GM12878 (cell line): Measurements from ENCODE around the gene MRPL39. TPM values are rescaled to one million over a fixed set of nuclear protein-coding genes. Genes with fewer than 3 reads are reported as not detected.

Experiments
- ATAC-seq: fragments of 200-7000 bp; cut with Tn5 transposase; 3 replicates; pipeline ENCODE4 v1.9.1; 2020; ENCODE audit warnings: mild to moderate bottlenecking, moderate library complexity
- BruUV-seq: library from RNA; stranded (reverse); fragments of 400-500 nt; replicated peaks from 2 replicates; lab custom pipeline; 2021; lab: Mats Ljungman, UMichigan
- CTCF ChIA-PET: fragments of 300-600 bp; sonication (Branson Sonifier 250); formaldehyde crosslinking; extraction: SDS; loops from one replicate; lab custom pipeline; 2021; ENCODE audit warnings: inconsistent platforms; lab: Yijun Ruan, JAX
- POLR2A ChIA-PET: fragments of 350-600 bp; formaldehyde crosslinking; extraction: SDS; loops from one replicate; lab custom pipeline; 2021; ENCODE audit warnings: inconsistent platforms; lab: Charles Lee
- RAD21 ChIA-PET: fragments of 300-600 bp; sonication (Branson Sonifier 250); formaldehyde crosslinking; loops from one replicate; lab custom pipeline; 2023; ENCODE audit warnings: antibody characterized with exemption; ENCODE audit not compliant: unreplicated experiment; lab: Charles Lee
- SMC1A ChIA-PET: fragments of 300-600 bp; sonication (Branson Sonifier 250); formaldehyde crosslinking; loops from one replicate; lab custom pipeline; 2023; ENCODE audit not compliant: unreplicated experiment, uncharacterized antibody; lab: Charles Lee
- DNase-seq: peaks from one replicate; pipeline ENCODE4 v3.0.0-alpha.2; 2011; ENCODE audit warnings: low read depth, low spot score
- FAIRE-seq: peaks from 3 replicates; lab custom pipeline; 2011; peaks lifted over from hg19 to GRCh38; lab: Jason Lieb, UNC
- H2AFZ ChIP-seq: 2 replicates; pipeline ENCODE4 v1.6.0; 2011; ENCODE audit warnings: low read depth, low read length, control low read depth; ENCODE audit not compliant: control insufficient read depth
- H3K27ac ChIP-seq: 2 replicates; pipeline ENCODE4 v1.5.1; 2011; ENCODE audit warnings: control low read depth; ENCODE audit not compliant: control insufficient read depth, insufficient read depth
- H3K27me3 ChIP-seq, 2 experiments: replicated peaks in 1 of 2; 2 replicates each; pipeline versions ENCODE4 v1.6.0 to v1.6.1; 2011; ENCODE audit warnings: low read length in 1 of 2; ENCODE audit not compliant: control insufficient read depth in 2 of 2, insufficient read depth in 2 of 2
- H3K36me3 ChIP-seq, 2 experiments: 2 replicates each; pipeline ENCODE4 v1.5.1; 2011; ENCODE audit warnings: low read length in 1 of 2; ENCODE audit not compliant: control insufficient read depth in 2 of 2, insufficient read depth in 2 of 2
- H3K4me1 ChIP-seq: 2 replicates; pipeline ENCODE4 v1.6.1; 2011; ENCODE audit warnings: mild to moderate bottlenecking, low read length, moderate library complexity, mixed read lengths; ENCODE audit not compliant: control insufficient read depth, insufficient read depth
- H3K4me2 ChIP-seq: 2 replicates; pipeline ENCODE4 v1.6.0; 2011; ENCODE audit warnings: control low read depth; ENCODE audit not compliant: control insufficient read depth, insufficient read depth
- H3K4me3 ChIP-seq: fragments of 200-600 bp; sonication (generic); 2 replicates; pipeline ENCODE4 v1.5.1; 2016
- H3K79me2 ChIP-seq: 2 replicates; pipeline ENCODE4 v1.6.0; 2011; ENCODE audit warnings: low read length; ENCODE audit not compliant: control insufficient read depth, insufficient read depth
- H3K9ac ChIP-seq: 2 replicates; pipeline ENCODE4 v1.8.0; 2011; ENCODE audit warnings: low read length, control low read depth, mixed read lengths; ENCODE audit not compliant: control insufficient read depth, insufficient read depth
- H3K9me3 ChIP-seq: replicated peaks from 3 replicates; pipeline ENCODE4 v1.5.1; 2011; ENCODE audit warnings: mild to moderate bottlenecking, low read length; ENCODE audit not compliant: control insufficient read depth, insufficient read depth
- H4K20me1 ChIP-seq: 2 replicates; pipeline ENCODE4 v1.6.0; 2011; ENCODE audit not compliant: control insufficient read depth, insufficient read depth
- BCL3 ChIP-seq: IDR thresholded peaks from 2 replicates; pipeline ENCODE4 v1.6.1; 2011; ENCODE audit warnings: borderline replicate concordance, low read depth, mild to moderate bottlenecking, moderate library complexity, low read length; ENCODE audit not compliant: insufficient read depth, poor library complexity, severe bottlenecking
- CBFB ChIP-seq: IDR thresholded peaks from 2 replicates; pipeline ENCODE4 v1.6.1; 2016; ENCODE audit warnings: antibody characterized with exemption, low read depth
- CEBPZ ChIP-seq: fragments of 150-350 bp; IDR thresholded peaks from 2 replicates; pipeline ENCODE4 v1.6.1; 2016; ENCODE audit warnings: low read depth, low read length
- CHD1 ChIP-seq: IDR thresholded peaks from 2 replicates; pipeline ENCODE4 v1.6.1; 2012; ENCODE audit warnings: low read depth, low read length, improper control_type of control experiment
- CREM ChIP-seq: IDR thresholded peaks from 2 replicates; pipeline ENCODE4 v1.6.1; 2014; ENCODE audit warnings: antibody characterized with exemption, low read depth
- E4F1 ChIP-seq: fragments of 450-650 bp; IDR thresholded peaks from 2 replicates; pipeline ENCODE4 v1.6.1; 2018; ENCODE audit warnings: borderline replicate concordance, mild to moderate bottlenecking; ENCODE audit not compliant: partially characterized antibody
- FOXM1 ChIP-seq: IDR thresholded peaks from 2 replicates; pipeline ENCODE4 v1.6.1; 2012; ENCODE audit warnings: low read depth, mild to moderate bottlenecking, inconsistent platforms, low read length, moderate library complexity
- MEF2A ChIP-seq: IDR thresholded peaks from 2 replicates; pipeline ENCODE4 v1.6.1; 2011; ENCODE audit warnings: low read depth, mild to moderate bottlenecking, low read length, moderate library complexity; ENCODE audit not compliant: insufficient read depth
- MLLT1 ChIP-seq: fragments of 450-650 bp; IDR thresholded peaks from 2 replicates; pipeline ENCODE4 v1.6.1; 2016; ENCODE audit warnings: mild to moderate bottlenecking
- MTA2 ChIP-seq: fragments of 450-650 bp; IDR thresholded peaks from 2 replicates; pipeline ENCODE4 v1.6.1; 2016; ENCODE audit warnings: low read depth, mild to moderate bottlenecking, moderate library complexity
- POLR2AphosphoS2 ChIP-seq: IDR thresholded peaks from 2 replicates; pipeline ENCODE4 v1.6.1; 2011; ENCODE audit warnings: low read depth, mild to moderate bottlenecking, low read length, improper control_type of control experiment, moderate library complexity
- POU2F2 ChIP-seq: IDR thresholded peaks from 3 replicates; pipeline ENCODE4 v1.6.1; 2011; ENCODE audit warnings: low read depth, mild to moderate bottlenecking, low read length, borderline replicate concordance
- RELA ChIP-seq: fragments of 450-650 bp; IDR thresholded peaks from 2 replicates; pipeline ENCODE4 v1.8.0; 2014; ENCODE audit warnings: borderline replicate concordance; ENCODE audit not compliant: partially characterized antibody
- WGBS: methylation state at CpG from one replicate; pipeline ENCODE4 v1.1.6; 2016; ENCODE audit warnings: low lambda C conversion rate; ENCODE audit not compliant: insufficient replicate concordance, insufficient coverage; ENCODE audit errors: missing lambda C conversion rate; 5-methylcytosine and 5-hydroxymethylcytosine counted together
- in situ Hi-C: fragments of 300-500 bp; cut with MboI; formaldehyde crosslinking; loops from 9 replicates; pipeline ENCODE4 v1.14.3; 2018; ENCODE audit warnings: mixed read lengths
- intact Hi-C: fragments of 100-400 bp; cut with micrococcal nuclease; formaldehyde crosslinking; loops from one replicate; pipeline ENCODE4 v1.14.2; 2022; ENCODE audit not compliant: unreplicated experiment
- polyA plus RNA-seq, 11 experiments: library from polyadenylated mRNA; depleted of rRNA in 4 of 11; unstranded in 6 of 11; stranded (reverse) in 5 of 11; fragments of >200 nt; fragmentation: Nextera tagmentation in 4 of 11; fragmentation: Illumina TruSeq in 1 of 11; extraction: Ambion mirVana in 4 of 11; extraction: Trizol in 1 of 11; gene quantifications; 1 replicate in 1 of 11; 2 replicates in 10 of 11; pipeline versions ENCODE4 v1.2.1 to v1.2.3, GENCODE V29; 2011 to 2016; ENCODE audit warnings: inconsistent platforms in 2 of 11, missing spikeins in 2 of 11, low read depth in 1 of 11
- total RNA-seq, 4 experiments: library from RNA; depleted of rRNA in 3 of 4; stranded (reverse); fragments of >200 nt in 3 of 4; fragmentation: Illumina TruSeq in 1 of 4; extraction: Trizol in 1 of 4; gene quantifications; 2 replicates each; pipeline versions ENCODE4 v1.2.1 to v1.2.3, GENCODE V29; 2013 to 2021

MRPL39 gene
- total and polyA plus RNA-seq, 10 of the 15 experiments (the other 5 are each of a cell fraction or from before 2014, with no cell fraction given): 68.8 to 292 (median 120) TPM

GRCh38 chr21:25566645-25567044 lies 40.6 kb downstream of the MRPL39 start:
- Histone ChIP-seq H4K20me1 (no peaks in the 10 kb centered on the region), H3K4me3 (peak overlapping the region; percentile 87), H3K27ac (peak overlapping the region; percentile 92), H3K4me2 (peak overlapping the region; percentile 67), H2AFZ (no peak overlapping the region), H3K36me3 (peaks cover 9 to 39% of the 10 kb centered on the region in 2 experiments), H3K79me2 (peaks cover 100% of the 10 kb centered on the region), H3K9ac (peak overlapping the region; percentile 91), H3K4me1 (peaks cover 10% of the 10 kb centered on the region; the same call in 1 of the 2 replicates), H3K9me3 (no peaks in the 10 kb centered on the region; the same call in 2 of the 3 replicates), H3K27me3 (no peaks in the 10 kb centered on the region)
- DNase-seq (no peak), ATAC-seq (no peak; the same call in 2 of the 3 replicates), FAIRE-seq (no peak)
- no TSS peak for BruUV-seq
- CTCF ChIA-PET: interaction anchor here (0.6 to 10.8 kb wide), 10 partner anchors 17 to 181 kb away, joined by 3 to 163 read pairs (median 4); no protein-coding TSS in a partner anchor
- in situ Hi-C loops (loop anchor here (10.0 kb wide), 1 partner anchor 62 kb away; no protein-coding TSS in a partner anchor), intact Hi-C loops (loop anchor here (1.0 to 10.0 kb wide), 2 partner anchors 145 to 392 kb away; no protein-coding TSS in a partner anchor)
- RAD21 ChIA-PET: interaction anchor here (1.0 to 14.5 kb wide), 5 partner anchors 42 to 181 kb away, joined by 3 to 253 read pairs (median 4); no protein-coding TSS in a partner anchor
- POLR2A ChIA-PET: interaction anchor here (1.6 to 3.4 kb wide), 3 partner anchors 139 to 146 kb away, joined by 6 to 29 read pairs (median 16); no protein-coding TSS in a partner anchor
- SMC1A ChIA-PET: interaction anchor here (0.8 to 19.6 kb wide), 8 partner anchors 59 to 670 kb away, joined by 3 to 426 read pairs (median 6); no protein-coding TSS in a partner anchor
- 5% methylated on average over 3 of the region's 3 CpGs for WGBS
- no peak for TF ChIP-seq MTA2
- peak; percentile 37 for TF ChIP-seq BCL3
- no peak for TF ChIP-seq FOXM1
- TF ChIP-seq E4F1: no peak
- TF ChIP-seq CBFB: 0 out of 2 replicates have a peak, but pooled peaks have one; percentile 9
- TF ChIP-seq CEBPZ: 0 out of 2 replicates have a peak, but pooled peaks have one; percentile 22
- TF ChIP-seq CHD1: no peak; the same call in 1 of the 2 replicates
- 0 out of 2 replicates have a peak, but pooled peaks have one; percentile 9 for TF ChIP-seq CREM
- TF ChIP-seq POLR2AphosphoS2: 0 out of 2 replicates have a peak, but pooled peaks have one; percentile 37
- no peak for TF ChIP-seq POU2F2
- 0 out of 2 replicates have a peak, but pooled peaks have one; percentile 11 for TF ChIP-seq MEF2A
- peak; percentile 9; the same call in 1 of the 2 replicates for TF ChIP-seq MLLT1
- TF ChIP-seq RELA: no peak
